GM23338 (cell line): ENCODE measurements around the gene FTCD. TPM values are rescaled to one million over a fixed set of nuclear protein-coding genes. Genes with fewer than 3 reads are reported as not detected.

Source experiments
- ATAC-seq: fragments of 200-7000 bp; cut with Tn5 transposase; 3 replicates; pipeline ENCODE4 v1.9.1; 2020
- DNase-seq: peaks from one replicate; pipeline ENCODE4 v3.0.0-alpha.2; 2015; ENCODE audit warnings: low spot score
- H2AFZ ChIP-seq: fragments of 200-600 bp; sonication (generic); 2 replicates; pipeline ENCODE4 v1.8.0; 2016; ENCODE audit warnings: antibody characterized with exemption, mild to moderate bottlenecking, moderate library complexity
- H3F3A ChIP-seq: fragments of 200-600 bp; sonication (generic); replicated peaks from 2 replicates; pipeline ENCODE4 v1.8.0; 2017; ENCODE audit warnings: antibody characterized with exemption, mixed run types, low read depth
- H3K27ac ChIP-seq: fragments of 200-600 bp; sonication (generic); 2 replicates; pipeline ENCODE4 v1.6.1; 2016; ENCODE audit warnings: low read depth
- H3K27me3 ChIP-seq: fragments of 200-600 bp; sonication (generic); 2 replicates; pipeline ENCODE4 v1.8.0; 2016; ENCODE audit warnings: mild to moderate bottlenecking, mixed run types, moderate library complexity; ENCODE audit not compliant: insufficient read depth
- H3K36me3 ChIP-seq: fragments of 200-600 bp; sonication (generic); 2 replicates; pipeline ENCODE4 v1.8.0; 2016; ENCODE audit warnings: mild to moderate bottlenecking; ENCODE audit not compliant: insufficient read depth
- H3K4me1 ChIP-seq: fragments of 200-600 bp; sonication (generic); 2 replicates; pipeline ENCODE4 v1.8.0; 2016; ENCODE audit warnings: mild to moderate bottlenecking, moderate library complexity; ENCODE audit not compliant: insufficient read depth
- H3K4me2 ChIP-seq: fragments of 200-600 bp; sonication (generic); 2 replicates; pipeline ENCODE4 v1.7.1; 2017; ENCODE audit warnings: mixed run types
- H3K4me3 ChIP-seq: fragments of 200-600 bp; sonication (generic); 2 replicates; pipeline ENCODE4 v1.6.1; 2016; ENCODE audit warnings: mixed run types
- H3K79me2 ChIP-seq: fragments of 200-600 bp; sonication (generic); replicated peaks from 2 replicates; pipeline ENCODE4 v1.8.0; 2017; ENCODE audit warnings: mild to moderate bottlenecking; ENCODE audit not compliant: insufficient read depth
- H3K9me2 ChIP-seq: fragments of 200-600 bp; sonication (generic); 2 replicates; pipeline ENCODE4 v1.8.0; 2017; ENCODE audit not compliant: insufficient read depth
- H4K20me1 ChIP-seq: fragments of 200-600 bp; sonication (generic); replicated peaks from 2 replicates; pipeline ENCODE4 v1.8.0; 2017; ENCODE audit warnings: mild to moderate bottlenecking; ENCODE audit not compliant: insufficient read depth
- H3K27ac Mint-ChIP-seq: 2 replicates; pipeline ENCODE4 v1.8.0; 2020; ENCODE audit warnings: inconsistent platforms, mild to moderate bottlenecking, moderate library complexity, mixed read lengths
- H3K27me3 Mint-ChIP-seq: 3 replicates; pipeline ENCODE4 v1.8.0; 2022; ENCODE audit warnings: low read depth, mild to moderate bottlenecking, moderate library complexity, mixed read lengths, inconsistent platforms; ENCODE audit not compliant: insufficient read depth, poor library complexity
- H3K36me3 Mint-ChIP-seq: 3 replicates; pipeline ENCODE4 v1.8.0; 2021; ENCODE audit warnings: low read depth, mild to moderate bottlenecking, inconsistent platforms, moderate library complexity, mixed read lengths
- H3K4me1 Mint-ChIP-seq: 3 replicates; pipeline ENCODE4 v1.8.0; 2020; ENCODE audit warnings: mild to moderate bottlenecking, inconsistent platforms, mixed read lengths
- H3K4me3 Mint-ChIP-seq: 3 replicates; pipeline ENCODE4 v1.8.0; 2021; ENCODE audit warnings: moderate library complexity, mild to moderate bottlenecking, inconsistent platforms, mixed read lengths
- H3K9me3 Mint-ChIP-seq: 3 replicates; pipeline ENCODE4 v1.8.0; 2020; ENCODE audit warnings: moderate library complexity, mild to moderate bottlenecking, inconsistent platforms, mixed read lengths
- CREB1 ChIP-seq: fragments of 250-450 bp; sonication (Bioruptor Pico); IDR thresholded peaks from 2 replicates; pipeline ENCODE4 v1.5.0; 2020; ENCODE audit warnings: low read depth, mild to moderate bottlenecking, moderate library complexity
- EZH2 ChIP-seq: fragments of 200-600 bp; sonication (generic); IDR thresholded peaks from one replicate; pipeline ENCODE4 v1.8.0; 2017; ENCODE audit warnings: antibody characterized with exemption, mild to moderate bottlenecking, low read depth; ENCODE audit not compliant: unreplicated experiment
- NANOG ChIP-seq: IDR thresholded peaks from 2 replicates; pipeline ENCODE4 v1.6.1; 2016; ENCODE audit warnings: antibody characterized with exemption, borderline replicate concordance
- STAT1 ChIP-seq: IDR thresholded peaks from one replicate; pipeline ENCODE4 v1.6.1; 2016; ENCODE audit warnings: antibody characterized with exemption; ENCODE audit not compliant: unreplicated experiment
- ZNF114 ChIP-seq: fragments of 250-450 bp; sonication (Bioruptor Pico); IDR thresholded peaks from 2 replicates; pipeline ENCODE4 v1.5.0; 2020; ENCODE audit warnings: mild to moderate bottlenecking, moderate library complexity
- polyA plus RNA-seq: library from polyadenylated mRNA; unstranded; fragments of >200 nt; fragmentation: Nextera tagmentation; extraction: Ambion mirVana; gene quantifications from 2 replicates; pipeline ENCODE4 v1.2.1, GENCODE V29; 2016
- total RNA-seq: library from RNA; depleted of rRNA; stranded (reverse); fragments of >200 nt; shearing (Covaris generic); gene quantifications from 2 replicates; pipeline ENCODE4 v1.2.3, GENCODE V29; 2014
- TF ChIP-seq, protein P1 (sequence below), 2 experiments: fragments of 200-600 bp in 1 of 2; sonication (generic) in 1 of 2; conservative IDR thresholded peaks; 2 replicates each; pipeline versions ENCODE4 v1.5.1 to v1.6.1; 2016 to 2017; ENCODE audit warnings: antibody characterized with exemption in 2 of 2, low read depth in 2 of 2, mild to moderate bottlenecking in 2 of 2, moderate library complexity in 1 of 2
- TF ChIP-seq, protein P2 (sequence below): fragments of 250-450 bp; sonication (Bioruptor Pico); IDR thresholded peaks from 2 replicates; pipeline ENCODE4 v1.5.0; 2020; ENCODE audit warnings: mild to moderate bottlenecking, moderate library complexity
- TF ChIP-seq, protein P3 (sequence below): IDR thresholded peaks from 2 replicates; pipeline ENCODE4 v1.6.1; 2016; ENCODE audit warnings: antibody characterized with exemption

FTCD gene
- total and polyA plus RNA-seq, 2 experiments from 2014 or later = 0.90 to 2.3 TPM

DNA sequence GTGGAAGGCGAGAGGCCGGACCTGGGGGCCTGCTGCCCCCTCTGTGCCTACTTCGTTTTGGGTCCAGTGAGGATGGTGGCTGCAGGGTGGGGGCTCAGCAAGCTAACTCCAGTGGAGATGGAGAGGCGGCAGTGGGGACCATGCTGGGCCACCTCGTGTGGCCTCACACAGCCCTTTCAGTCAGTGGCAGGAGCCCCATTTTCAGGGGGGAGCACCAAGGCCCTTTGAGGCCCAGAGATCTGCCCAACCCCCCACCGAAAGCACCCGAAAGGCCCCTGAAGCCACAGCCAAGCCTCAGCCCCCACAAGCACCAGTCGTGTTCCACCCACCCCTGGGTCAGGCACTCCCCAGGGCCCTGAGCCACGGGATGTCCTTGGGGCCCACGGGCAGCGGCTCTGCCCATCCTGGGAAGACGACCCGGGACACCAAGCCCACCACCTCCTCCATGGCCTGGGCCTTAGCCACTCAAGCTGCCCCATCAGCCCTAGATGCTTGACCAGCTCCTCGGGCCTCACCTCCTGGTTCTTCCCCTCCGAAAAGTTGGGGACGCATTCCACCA lies 345 bp downstream of the FTCD start (continued):
- TF ChIP-seq, protein P1, sequence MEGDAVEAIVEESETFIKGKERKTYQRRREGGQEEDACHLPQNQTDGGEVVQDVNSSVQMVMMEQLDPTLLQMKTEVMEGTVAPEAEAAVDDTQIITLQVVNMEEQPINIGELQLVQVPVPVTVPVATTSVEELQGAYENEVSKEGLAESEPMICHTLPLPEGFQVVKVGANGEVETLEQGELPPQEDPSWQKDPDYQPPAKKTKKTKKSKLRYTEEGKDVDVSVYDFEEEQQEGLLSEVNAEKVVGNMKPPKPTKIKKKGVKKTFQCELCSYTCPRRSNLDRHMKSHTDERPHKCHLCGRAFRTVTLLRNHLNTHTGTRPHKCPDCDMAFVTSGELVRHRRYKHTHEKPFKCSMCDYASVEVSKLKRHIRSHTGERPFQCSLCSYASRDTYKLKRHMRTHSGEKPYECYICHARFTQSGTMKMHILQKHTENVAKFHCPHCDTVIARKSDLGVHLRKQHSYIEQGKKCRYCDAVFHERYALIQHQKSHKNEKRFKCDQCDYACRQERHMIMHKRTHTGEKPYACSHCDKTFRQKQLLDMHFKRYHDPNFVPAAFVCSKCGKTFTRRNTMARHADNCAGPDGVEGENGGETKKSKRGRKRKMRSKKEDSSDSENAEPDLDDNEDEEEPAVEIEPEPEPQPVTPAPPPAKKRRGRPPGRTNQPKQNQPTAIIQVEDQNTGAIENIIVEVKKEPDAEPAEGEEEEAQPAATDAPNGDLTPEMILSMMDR (conservative IDR thresholded peaks at IDR 0.05; ENCODE audit: low read depth in 2 of 2) = no peak

DNA sequence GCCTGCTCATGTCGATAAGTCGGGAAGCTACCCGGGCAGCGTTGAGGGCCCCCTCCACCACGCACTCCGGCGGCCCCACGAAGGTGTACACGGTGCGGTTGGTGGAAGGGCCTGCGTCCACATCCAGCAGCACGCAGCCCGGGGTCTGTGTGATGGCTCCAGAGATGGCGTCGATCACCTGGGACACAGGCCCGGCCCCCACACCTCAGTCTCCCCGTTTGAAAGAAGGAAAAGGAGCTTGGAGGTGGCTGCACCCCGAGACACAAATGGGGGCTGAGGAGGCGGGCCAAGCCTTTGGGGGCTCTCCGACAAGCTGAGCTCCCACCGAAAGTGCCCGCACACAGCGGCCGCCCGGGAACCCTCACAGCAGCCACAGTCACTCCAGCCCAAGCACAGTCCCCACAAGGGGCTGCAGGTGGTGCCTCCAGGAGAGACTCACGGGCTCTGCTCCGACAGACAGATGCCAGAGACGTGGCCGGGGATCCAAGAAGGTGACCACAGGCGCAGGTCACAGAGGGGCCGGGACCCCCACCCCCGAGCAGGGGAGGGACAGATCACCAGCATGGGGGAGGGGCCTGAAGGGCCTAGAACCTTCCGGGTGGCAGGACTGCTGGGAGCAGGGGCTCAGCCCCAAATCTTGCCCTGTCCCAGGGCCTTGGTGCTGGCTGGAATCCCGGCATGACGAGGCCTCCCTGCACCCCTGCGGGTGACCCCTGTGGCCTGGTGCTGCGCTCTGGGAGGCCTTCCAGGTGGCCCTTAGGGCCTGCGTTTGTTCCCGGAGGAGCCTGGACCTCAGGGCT lies 1.0 kb downstream of the FTCD start:
- Mint-ChIP-seq H3K4me1 (peaks cover 11% of the 10 kb centered on the region), H3K36me3 (peaks cover 3% of the 10 kb centered on the region; the same call in 2 of the 3 replicates), H3K27ac (no peak overlapping the region), H3K9me3 (no peaks in the 10 kb centered on the region), H3K4me3 (no peak overlapping the region), H3K27me3 (peaks cover 6% of the 10 kb centered on the region)
- Histone ChIP-seq H4K20me1 (no peaks in the 10 kb centered on the region), H3K27me3 (no peaks in the 10 kb centered on the region), H3K4me1 (no peaks in the 10 kb centered on the region; the same call in 1 of the 2 replicates), H3K27ac (no peak overlapping the region), H3K4me2 (no peak overlapping the region), H3K79me2 (no peaks in the 10 kb centered on the region), H3F3A (no peaks in the 10 kb centered on the region), H3K36me3 (no peaks in the 10 kb centered on the region), H2AFZ (no peak overlapping the region), H3K4me3 (no peak overlapping the region), H3K9me2 (no peaks in the 10 kb centered on the region)
- DNase-seq (no peak), ATAC-seq (no peak; the same call in 2 of the 3 replicates)
- no peak for TF ChIP-seq NANOG
- TF ChIP-seq EZH2 = no peak
- no peak for TF ChIP-seq CREB1
- TF ChIP-seq, protein P2, sequence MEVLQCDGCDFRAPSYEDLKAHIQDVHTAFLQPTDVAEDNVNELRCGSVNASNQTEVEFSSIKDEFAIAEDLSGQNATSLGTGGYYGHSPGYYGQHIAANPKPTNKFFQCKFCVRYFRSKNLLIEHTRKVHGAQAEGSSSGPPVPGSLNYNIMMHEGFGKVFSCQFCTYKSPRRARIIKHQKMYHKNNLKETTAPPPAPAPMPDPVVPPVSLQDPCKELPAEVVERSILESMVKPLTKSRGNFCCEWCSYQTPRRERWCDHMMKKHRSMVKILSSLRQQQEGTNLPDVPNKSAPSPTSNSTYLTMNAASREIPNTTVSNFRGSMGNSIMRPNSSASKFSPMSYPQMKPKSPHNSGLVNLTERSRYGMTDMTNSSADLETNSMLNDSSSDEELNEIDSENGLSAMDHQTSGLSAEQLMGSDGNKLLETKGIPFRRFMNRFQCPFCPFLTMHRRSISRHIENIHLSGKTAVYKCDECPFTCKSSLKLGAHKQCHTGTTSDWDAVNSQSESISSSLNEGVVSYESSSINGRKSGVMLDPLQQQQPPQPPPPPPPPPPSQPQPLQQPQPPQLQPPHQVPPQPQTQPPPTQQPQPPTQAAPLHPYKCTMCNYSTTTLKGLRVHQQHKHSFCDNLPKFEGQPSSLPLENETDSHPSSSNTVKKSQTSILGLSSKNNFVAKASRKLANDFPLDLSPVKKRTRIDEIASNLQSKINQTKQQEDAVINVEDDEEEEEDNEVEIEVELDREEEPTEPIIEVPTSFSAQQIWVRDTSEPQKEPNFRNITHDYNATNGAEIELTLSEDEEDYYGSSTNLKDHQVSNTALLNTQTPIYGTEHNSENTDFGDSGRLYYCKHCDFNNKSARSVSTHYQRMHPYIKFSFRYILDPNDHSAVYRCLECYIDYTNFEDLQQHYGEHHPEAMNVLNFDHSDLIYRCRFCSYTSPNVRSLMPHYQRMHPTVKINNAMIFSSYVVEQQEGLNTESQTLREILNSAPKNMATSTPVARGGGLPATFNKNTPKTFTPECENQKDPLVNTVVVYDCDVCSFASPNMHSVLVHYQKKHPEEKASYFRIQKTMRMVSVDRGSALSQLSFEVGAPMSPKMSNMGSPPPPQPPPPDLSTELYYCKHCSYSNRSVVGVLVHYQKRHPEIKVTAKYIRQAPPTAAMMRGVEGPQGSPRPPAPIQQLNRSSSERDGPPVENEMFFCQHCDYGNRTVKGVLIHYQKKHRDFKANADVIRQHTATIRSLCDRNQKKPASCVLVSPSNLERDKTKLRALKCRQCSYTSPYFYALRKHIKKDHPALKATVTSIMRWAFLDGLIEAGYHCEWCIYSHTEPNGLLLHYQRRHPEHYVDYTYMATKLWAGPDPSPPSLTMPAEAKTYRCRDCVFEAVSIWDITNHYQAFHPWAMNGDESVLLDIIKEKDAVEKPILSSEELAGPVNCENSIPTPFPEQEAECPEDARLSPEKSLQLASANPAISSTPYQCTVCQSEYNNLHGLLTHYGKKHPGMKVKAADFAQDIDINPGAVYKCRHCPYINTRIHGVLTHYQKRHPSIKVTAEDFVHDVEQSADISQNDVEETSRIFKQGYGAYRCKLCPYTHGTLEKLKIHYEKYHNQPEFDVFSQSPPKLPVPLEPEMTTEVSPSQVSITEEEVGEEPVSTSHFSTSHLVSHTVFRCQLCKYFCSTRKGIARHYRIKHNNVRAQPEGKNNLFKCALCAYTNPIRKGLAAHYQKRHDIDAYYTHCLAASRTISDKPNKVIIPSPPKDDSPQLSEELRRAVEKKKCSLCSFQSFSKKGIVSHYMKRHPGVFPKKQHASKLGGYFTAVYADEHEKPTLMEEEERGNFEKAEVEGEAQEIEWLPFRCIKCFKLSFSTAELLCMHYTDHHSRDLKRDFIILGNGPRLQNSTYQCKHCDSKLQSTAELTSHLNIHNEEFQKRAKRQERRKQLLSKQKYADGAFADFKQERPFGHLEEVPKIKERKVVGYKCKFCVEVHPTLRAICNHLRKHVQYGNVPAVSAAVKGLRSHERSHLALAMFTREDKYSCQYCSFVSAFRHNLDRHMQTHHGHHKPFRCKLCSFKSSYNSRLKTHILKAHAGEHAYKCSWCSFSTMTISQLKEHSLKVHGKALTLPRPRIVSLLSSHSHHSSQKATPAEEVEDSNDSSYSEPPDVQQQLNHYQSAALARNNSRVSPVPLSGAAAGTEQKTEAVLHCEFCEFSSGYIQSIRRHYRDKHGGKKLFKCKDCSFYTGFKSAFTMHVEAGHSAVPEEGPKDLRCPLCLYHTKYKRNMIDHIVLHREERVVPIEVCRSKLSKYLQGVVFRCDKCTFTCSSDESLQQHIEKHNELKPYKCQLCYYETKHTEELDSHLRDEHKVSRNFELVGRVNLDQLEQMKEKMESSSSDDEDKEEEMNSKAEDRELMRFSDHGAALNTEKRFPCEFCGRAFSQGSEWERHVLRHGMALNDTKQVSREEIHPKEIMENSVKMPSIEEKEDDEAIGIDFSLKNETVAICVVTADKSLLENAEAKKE (CRISPR knock-in tag) = no peak
- TF ChIP-seq ZNF114 (CRISPR knock-in tag) = no peak
- TF ChIP-seq, protein P3, sequence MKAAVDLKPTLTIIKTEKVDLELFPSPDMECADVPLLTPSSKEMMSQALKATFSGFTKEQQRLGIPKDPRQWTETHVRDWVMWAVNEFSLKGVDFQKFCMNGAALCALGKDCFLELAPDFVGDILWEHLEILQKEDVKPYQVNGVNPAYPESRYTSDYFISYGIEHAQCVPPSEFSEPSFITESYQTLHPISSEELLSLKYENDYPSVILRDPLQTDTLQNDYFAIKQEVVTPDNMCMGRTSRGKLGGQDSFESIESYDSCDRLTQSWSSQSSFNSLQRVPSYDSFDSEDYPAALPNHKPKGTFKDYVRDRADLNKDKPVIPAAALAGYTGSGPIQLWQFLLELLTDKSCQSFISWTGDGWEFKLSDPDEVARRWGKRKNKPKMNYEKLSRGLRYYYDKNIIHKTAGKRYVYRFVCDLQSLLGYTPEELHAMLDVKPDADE = no peak
- no peak for TF ChIP-seq STAT1
